Ovary (tissue), 3 donors: ENCODE measurements around the gene COX6A2.

Source experiments
- EP300 ChIP-seq: sonication (generic); formaldehyde crosslinking; IDR thresholded peaks from one replicate; pipeline ENCODE4 v1.6.1; 2017; ENCODE audit warnings: antibody characterized with exemption
- POLR2A ChIP-seq: fragments of 450-650 bp; IDR thresholded peaks from one replicate; pipeline ENCODE4 v1.6.1; 2017; ENCODE audit warnings: antibody characterized with exemption, mild to moderate bottlenecking, moderate library complexity
- TF ChIP-seq, protein P1 (sequence below), 3 donors: fragments of 450-650 bp in 2 of 3; fragments of 200-600 bp in 1 of 3; IDR thresholded peaks; one replicate each; pipeline versions ENCODE4 v1.5.1 to v1.8.0; 2016 to 2022; ENCODE audit warnings: antibody characterized with exemption in 3 of 3, mild to moderate bottlenecking in 1 of 3
- donor health status: DM: no; HTN: no; CAD: no.

DNA sequence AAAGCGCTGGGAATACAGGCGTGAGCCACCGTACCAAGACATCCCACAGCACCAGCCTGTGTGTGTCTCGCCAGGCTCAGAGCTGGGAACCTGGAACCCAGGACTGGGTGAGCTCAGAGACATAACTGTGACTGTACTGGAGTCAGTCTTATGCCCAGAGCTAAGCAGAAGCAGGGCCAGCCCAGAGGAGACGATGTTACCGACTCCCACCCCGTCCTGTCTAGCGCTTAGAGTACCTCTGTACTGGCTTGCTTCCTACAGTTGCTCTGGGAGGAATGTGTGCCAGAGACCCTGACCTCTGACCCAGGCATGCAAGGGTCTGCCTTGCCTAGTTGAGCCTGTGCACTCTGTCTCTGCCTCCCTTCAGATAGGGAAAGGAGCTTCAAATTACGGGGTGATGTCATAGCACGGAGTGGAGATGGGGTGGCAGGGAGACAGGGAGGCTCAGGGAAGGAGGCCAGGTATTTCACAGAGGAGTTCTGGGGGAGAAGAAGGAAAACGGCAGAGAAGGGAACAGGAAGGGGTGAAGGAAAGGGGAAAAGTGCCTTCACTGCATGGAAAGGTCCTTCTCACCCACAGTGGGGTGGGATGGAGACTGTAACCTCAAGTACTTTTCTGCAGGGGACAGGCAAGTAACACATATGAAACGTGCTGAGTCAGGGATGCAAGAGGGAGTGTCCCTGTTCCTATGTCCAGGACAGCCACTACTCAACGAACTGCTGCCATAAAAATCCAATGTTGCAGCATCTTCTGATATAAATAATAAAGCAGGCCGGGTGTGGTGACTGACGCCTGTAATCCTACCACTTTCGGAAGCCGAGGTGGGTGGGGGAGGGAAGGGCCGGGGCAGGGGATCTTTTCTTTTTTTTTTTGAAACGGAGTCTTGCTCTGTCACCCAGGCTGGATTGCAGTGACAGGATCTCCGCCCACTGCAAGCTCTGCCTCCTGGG, 25.4 kb upstream of the COX6A2 start:
- TF ChIP-seq POLR2A = no peak
- TF ChIP-seq, protein P1, sequence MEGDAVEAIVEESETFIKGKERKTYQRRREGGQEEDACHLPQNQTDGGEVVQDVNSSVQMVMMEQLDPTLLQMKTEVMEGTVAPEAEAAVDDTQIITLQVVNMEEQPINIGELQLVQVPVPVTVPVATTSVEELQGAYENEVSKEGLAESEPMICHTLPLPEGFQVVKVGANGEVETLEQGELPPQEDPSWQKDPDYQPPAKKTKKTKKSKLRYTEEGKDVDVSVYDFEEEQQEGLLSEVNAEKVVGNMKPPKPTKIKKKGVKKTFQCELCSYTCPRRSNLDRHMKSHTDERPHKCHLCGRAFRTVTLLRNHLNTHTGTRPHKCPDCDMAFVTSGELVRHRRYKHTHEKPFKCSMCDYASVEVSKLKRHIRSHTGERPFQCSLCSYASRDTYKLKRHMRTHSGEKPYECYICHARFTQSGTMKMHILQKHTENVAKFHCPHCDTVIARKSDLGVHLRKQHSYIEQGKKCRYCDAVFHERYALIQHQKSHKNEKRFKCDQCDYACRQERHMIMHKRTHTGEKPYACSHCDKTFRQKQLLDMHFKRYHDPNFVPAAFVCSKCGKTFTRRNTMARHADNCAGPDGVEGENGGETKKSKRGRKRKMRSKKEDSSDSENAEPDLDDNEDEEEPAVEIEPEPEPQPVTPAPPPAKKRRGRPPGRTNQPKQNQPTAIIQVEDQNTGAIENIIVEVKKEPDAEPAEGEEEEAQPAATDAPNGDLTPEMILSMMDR (IDR thresholded peaks at IDR 0.05) = no peak
- TF ChIP-seq EP300 = no peak
